K562 (cell line): Measurements from ENCODE around the gene COASY. TPM values are rescaled to one million over a fixed set of nuclear protein-coding genes. Genes with fewer than 3 reads are reported as not detected.
A peak's percentile ranks its signal among the peaks of the same experiment; 100 is the strongest.

Experiments used
- ATF3 ChIP-seq, 2 experiments: fragments of 450-650 bp in 1 of 2; sonication (generic) in 1 of 2; formaldehyde crosslinking in 1 of 2; IDR thresholded peaks in 1 of 2; conservative IDR thresholded peaks in 1 of 2; 2 replicates each; pipeline versions ENCODE4 v1.6.1 to v1.8.1; 2016 to 2023; ENCODE audit warnings: mild to moderate bottlenecking in 2 of 2, moderate library complexity in 2 of 2, inconsistent platforms in 1 of 2, missing genetic modification reagents in 1 of 2
- CEBPB ChIP-seq: fragments of 450-650 bp; IDR thresholded peaks from 2 replicates; pipeline ENCODE4 v1.6.1; 2016; ENCODE audit warnings: missing genetic modification characterization, missing compliant biosample characterization
- FOXP4 ChIP-seq: sonication (generic); formaldehyde crosslinking; IDR thresholded peaks from 2 replicates; pipeline ENCODE4 v1.8.0; 2022; ENCODE audit warnings: mild to moderate bottlenecking, missing genetic modification reagents, borderline replicate concordance
- GABPA ChIP-seq: fragments of 200-800 bp; sonication (Bioruptor generic); conservative IDR thresholded peaks from 2 replicates; pipeline ENCODE4 v1.6.1; 2016; ENCODE audit warnings: low read depth, missing genetic modification characterization, missing compliant biosample characterization
- HINFP ChIP-seq: fragments of 450-650 bp; conservative IDR thresholded peaks from 2 replicates; pipeline ENCODE4 v1.6.1; 2016; ENCODE audit warnings: missing genetic modification characterization, low read depth, mild to moderate bottlenecking, control low read depth, missing compliant biosample characterization
- MAX ChIP-seq: sonication (generic); formaldehyde crosslinking; IDR thresholded peaks from 2 replicates; pipeline ENCODE4 v1.9.0; 2022; ENCODE audit warnings: mild to moderate bottlenecking, missing genetic modification reagents
- MYC ChIP-seq, 2 experiments: fragments of 250-450 bp in 1 of 2; sonication (Bioruptor Pico) in 1 of 2; IDR thresholded peaks; 2 replicates each; pipeline versions ENCODE4 v1.5.1 to v1.6.1; 2012 to 2021; ENCODE audit warnings: low read depth in 2 of 2, borderline replicate concordance in 1 of 2, improper control_type of control experiment in 1 of 2, low read length in 1 of 2, mild to moderate bottlenecking in 1 of 2, moderate library complexity in 1 of 2
- MYNN ChIP-seq, 2 experiments: sonication (generic); formaldehyde crosslinking in 1 of 2; IDR thresholded peaks; 2 replicates each; pipeline versions ENCODE4 v1.5.0 to v1.6.1; 2016 to 2020; ENCODE audit warnings: antibody characterized with exemption in 1 of 2, missing genetic modification reagents in 1 of 2
- NR2C2 ChIP-seq, 2 experiments: fragments of 200-800 bp in 1 of 2; sonication (Bioruptor generic) in 1 of 2; sonication (generic) in 1 of 2; formaldehyde crosslinking in 1 of 2; IDR thresholded peaks; 2 replicates each; pipeline versions ENCODE4 v1.6.1 to v1.8.0; 2016 to 2022; ENCODE audit warnings: mild to moderate bottlenecking in 1 of 2, missing compliant biosample characterization in 1 of 2, missing genetic modification characterization in 1 of 2, missing genetic modification reagents in 1 of 2
- SMARCE1 ChIP-seq: fragments of 450-650 bp; IDR thresholded peaks from 2 replicates; pipeline ENCODE4 v1.7.1; 2016; ENCODE audit warnings: mild to moderate bottlenecking
- SNRNP70 ChIP-seq: fragments of 200-400 bp; formaldehyde crosslinking; optimal IDR thresholded peaks from 2 replicates; pipeline ENCODE3; 2017; ENCODE audit warnings: low read depth, low read length
- SUPT5H ChIP-seq: fragments of 450-650 bp; IDR thresholded peaks from 2 replicates; pipeline ENCODE4 v1.6.1; 2016
- TAF7 ChIP-seq: fragments of 450-650 bp; IDR thresholded peaks from 2 replicates; pipeline ENCODE4 v1.6.1; 2016; ENCODE audit warnings: missing genetic modification characterization, missing compliant biosample characterization
- ZBTB2 ChIP-seq: fragments of 450-650 bp; IDR thresholded peaks from 2 replicates; pipeline ENCODE4 v1.6.1; 2016; ENCODE audit warnings: antibody characterized with exemption
- ZFP1 ChIP-seq: fragments of 450-650 bp; formaldehyde crosslinking; IDR thresholded peaks from 2 replicates; pipeline ENCODE4 v1.4.0; 2020; ENCODE audit warnings: mild to moderate bottlenecking, mixed read lengths
- ZNF512 ChIP-seq: IDR thresholded peaks from 2 replicates; pipeline ENCODE4 v1.6.1; 2016; ENCODE audit warnings: missing genetic modification characterization, missing compliant biosample characterization
- ZNF57 ChIP-seq: fragments of 450-650 bp; formaldehyde crosslinking; IDR thresholded peaks from 2 replicates; pipeline ENCODE4 v1.4.0; 2020; ENCODE audit warnings: mild to moderate bottlenecking, moderate library complexity
- polyA plus RNA-seq, 8 experiments: library from polyadenylated mRNA; depleted of rRNA in 4 of 8; stranded (reverse) in 5 of 8; unstranded in 3 of 8; fragments of >200 nt; fragmentation: Nextera tagmentation in 2 of 8; fragmentation: Illumina TruSeq in 1 of 8; extraction: Ambion mirVana in 2 of 8; extraction: Trizol in 1 of 8; gene quantifications; 2 replicates each; pipeline versions ENCODE4 v1.2.1 to v1.2.3, GENCODE V29; 2011 to 2014; ENCODE audit warnings: inconsistent platforms in 1 of 8, missing spikeins in 1 of 8
- total RNA-seq, 7 experiments: library from RNA; depleted of rRNA in 6 of 7; stranded (reverse); fragments of >200 nt in 6 of 7; fragmentation: Illumina TruSeq in 2 of 7; extraction: Trizol in 2 of 7; gene quantifications; 2 replicates each; pipeline versions ENCODE4 v1.2.1 to v1.2.3, GENCODE V29; 2011 to 2021; ENCODE audit warnings: low replicate concordance in 1 of 7

Gene COASY
- total and polyA plus RNA-seq, 9 of the 15 experiments (the other 6 are each of a cell fraction or from before 2014, with no cell fraction given), result 25.4 to 175 (median 62.3) TPM

GRCh38 chr17:42609182-42609813, 47.4 kb downstream of the COASY start, which contains the start of the genes RETREG3 and TUBG1 (continued):
- peak; percentile 91 for TF ChIP-seq ZBTB2
- TF ChIP-seq HINFP, result no peak
- TF ChIP-seq CEBPB (tag), result no peak
- no peak for TF ChIP-seq SMARCE1
- TF ChIP-seq ZNF512 (tag), result no peak
- no peak for TF ChIP-seq NR2C2 (CRISPR knock-in tag; IDR thresholded peaks at IDR 0.05)
- TF ChIP-seq NR2C2 (tag; IDR thresholded peaks at IDR 0.05), result no peak
- TF ChIP-seq ZNF57, result no peak
- TF ChIP-seq FOXP4 (CRISPR knock-in tag), result 0 out of 2 replicates have a peak, but pooled peaks have one; percentile 70
- peak; percentile 18; the same call in 1 of the 2 replicates for TF ChIP-seq MAX (CRISPR knock-in tag)
- TF ChIP-seq GABPA (tag), result peak; percentile 70; the same call in 1 of the 2 replicates
- TF ChIP-seq SUPT5H, result peak; percentile 91
- TF ChIP-seq MYNN (IDR thresholded peaks at IDR 0.05), result no peak
- no peak for TF ChIP-seq MYNN (CRISPR knock-in tag; IDR thresholded peaks at IDR 0.05)
- peak; percentile 71 for TF ChIP-seq TAF7 (tag)
- TF ChIP-seq SNRNP70, result no peak
- TF ChIP-seq ZFP1 (CRISPR knock-in tag), result no peak
- TF ChIP-seq MYC (IDR thresholded peaks at IDR 0.05; ENCODE audit: low read depth, low read length), result peak; percentile 45; the same call in 1 of the 2 replicates
- TF ChIP-seq MYC (CRISPR knock-in tag; IDR thresholded peaks at IDR 0.05; ENCODE audit: borderline replicate concordance, low read depth), result no peak
- no peak for TF ChIP-seq ATF3 (IDR thresholded peaks at IDR 0.05)
- TF ChIP-seq ATF3 (CRISPR knock-in tag; conservative IDR thresholded peaks at IDR 0.05), result peak; percentile 38; the same call in 1 of the 2 replicates
